ENCODE measurements around the gene PCED1B.
"Not testable (repeated sequence)": the region's sequence is repeated elsewhere in the genome, so short reads cannot be mapped to it uniquely, and the experiment has no call there.

Gene PCED1B

DNA sequence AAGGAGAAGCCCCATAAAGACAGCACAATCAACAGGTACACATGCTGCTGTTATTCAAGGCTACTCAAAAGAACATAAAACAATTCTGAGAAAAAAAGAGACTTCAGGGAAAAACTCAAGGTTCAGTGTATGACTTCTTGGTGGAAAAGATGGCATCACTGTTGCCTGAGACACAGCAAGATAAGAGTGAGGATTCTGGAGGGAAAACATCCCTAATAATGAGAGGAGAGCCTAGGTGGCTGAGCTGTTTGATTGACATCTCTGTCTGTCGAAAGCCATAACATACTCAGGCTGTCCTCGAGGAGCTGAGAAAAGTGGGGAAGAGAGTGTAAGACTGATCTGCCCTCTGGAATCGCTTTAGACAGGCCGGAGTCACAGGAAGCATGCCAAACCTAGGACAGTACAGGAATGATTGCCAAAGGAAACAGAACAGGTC, 193.8 kb downstream of the PCED1B start:
- in situ Hi-C loops (cut with HindIII; ENCODE audit: low pct_ligation_motif_present, low pct_unique_long_range_greater_than_20kb, low sequenced_read_pairs) = no loop called here
- no peak for DNase-seq

GRCh38 chr12:47274760-47275159, 195.3 kb downstream of the PCED1B start:
- in situ Hi-C loops (cut with HindIII; ENCODE audit: low pct_ligation_motif_present, low pct_unique_long_range_greater_than_20kb, low sequenced_read_pairs) = no loop called here

DNA sequence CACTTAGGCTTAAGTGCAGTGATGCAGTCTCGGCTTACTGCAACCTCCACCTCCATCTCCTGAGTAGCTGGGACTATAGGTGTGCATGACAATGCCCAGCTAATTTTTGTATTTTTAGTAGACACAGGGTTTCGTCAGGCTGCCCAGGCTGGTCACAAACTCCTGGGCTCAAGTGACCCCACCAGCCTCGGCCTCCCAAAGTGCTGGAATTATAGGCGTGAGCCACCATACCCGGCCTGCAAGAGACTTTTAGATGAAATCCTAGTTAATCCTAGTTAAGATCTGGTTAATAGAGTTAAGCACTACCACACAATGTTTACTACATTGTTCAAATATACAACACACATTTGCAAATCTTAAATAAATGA, 196.8 kb downstream of the PCED1B start:
- in situ Hi-C loops (cut with HindIII; ENCODE audit: low pct_ligation_motif_present, low pct_unique_long_range_greater_than_20kb, low sequenced_read_pairs) = no loop called here

More at GRCh38 chr12:47274760-47275159, 195.3 kb downstream of the PCED1B start:
- no peak for DNase-seq

DNA sequence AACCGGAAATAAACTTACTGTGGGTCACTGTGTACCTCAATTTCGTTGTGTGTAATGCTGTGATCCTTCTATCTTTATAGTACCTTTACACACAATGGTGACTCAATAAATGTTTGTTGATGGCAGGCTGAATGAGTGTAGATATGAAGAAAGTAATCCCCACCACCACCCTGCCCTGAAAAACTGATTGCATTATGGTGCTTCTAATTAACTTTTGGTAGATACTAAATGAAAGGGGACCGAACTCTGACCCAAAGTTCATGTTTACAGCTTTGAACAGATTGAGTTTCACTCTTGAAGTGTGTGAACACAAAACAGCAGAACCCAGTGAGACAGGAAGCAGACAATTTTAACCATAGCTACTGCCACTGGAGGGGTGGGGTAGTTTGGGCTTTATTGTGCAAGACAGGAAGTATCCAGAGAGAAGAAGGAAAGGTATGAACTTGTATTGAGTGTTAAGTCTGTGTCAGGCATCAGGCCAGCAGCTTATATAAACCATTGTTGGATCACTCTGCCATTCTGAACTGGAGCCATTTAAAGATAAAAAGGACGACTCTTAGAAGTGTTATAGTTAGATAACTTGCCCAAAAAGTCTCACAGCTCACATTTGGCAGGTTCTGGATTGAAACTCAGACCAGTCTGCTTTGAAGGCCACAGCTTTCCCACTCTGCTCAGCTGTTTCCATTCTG, 197.3 kb downstream of the PCED1B start:
- in situ Hi-C loops (cut with HindIII; ENCODE audit: low pct_ligation_motif_present, low pct_unique_long_range_greater_than_20kb, low sequenced_read_pairs) = no loop called here

More for the DNA sequence above, 196.8 kb downstream of the PCED1B start:
- no peak for DNase-seq

DNA sequence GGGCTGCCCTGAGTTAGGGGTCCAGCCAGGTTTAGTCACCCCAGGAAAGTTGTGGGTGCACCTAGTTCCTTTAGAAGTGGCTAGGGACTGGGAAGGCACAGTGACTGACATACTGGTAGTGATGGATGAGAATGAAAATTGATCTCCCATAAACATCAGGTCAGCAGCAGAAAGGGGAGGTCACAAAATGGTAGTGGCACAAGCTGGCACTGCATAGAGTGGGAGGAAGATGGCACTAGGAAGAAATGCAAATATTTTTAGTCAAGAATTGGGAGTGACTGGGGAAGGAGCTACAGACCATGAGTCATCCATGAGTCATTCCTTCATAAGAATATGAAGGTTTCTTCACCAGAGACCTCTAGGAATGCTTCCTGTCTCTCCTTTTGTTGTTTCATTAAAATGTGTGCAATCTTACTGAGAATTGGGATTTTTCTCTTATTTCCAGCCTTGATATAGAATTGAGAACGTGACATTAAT, 198.6 kb downstream of the PCED1B start:
- in situ Hi-C loops (cut with HindIII; ENCODE audit: low pct_ligation_motif_present, low pct_unique_long_range_greater_than_20kb, low sequenced_read_pairs) = no loop called here
- peak; percentile 93 for DNase-seq

More for the DNA sequence above, 197.3 kb downstream of the PCED1B start:
- peak; percentile 33 for DNase-seq

DNA sequence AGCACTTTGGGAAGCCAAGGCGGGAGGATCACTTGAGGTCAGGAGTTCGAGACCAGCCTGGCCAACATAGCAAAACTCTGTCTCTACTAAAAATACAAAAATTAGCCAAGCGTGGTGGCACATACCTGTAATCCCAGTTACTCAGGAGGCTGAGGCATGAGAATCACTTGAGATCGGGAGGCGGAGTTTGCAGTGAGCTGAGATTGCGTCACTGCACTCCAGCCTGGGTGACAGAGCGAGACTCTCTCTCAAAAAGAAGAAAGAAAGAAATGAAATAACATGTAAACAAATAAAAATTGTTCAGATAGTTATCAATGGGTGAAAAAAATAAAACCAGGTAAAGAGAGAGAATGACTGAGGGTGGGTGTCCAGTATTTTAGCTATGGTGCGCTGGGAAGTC, 200.3 kb downstream of the PCED1B start:
- DNase-seq; in situ Hi-C loops (cut with HindIII; ENCODE audit: low pct_ligation_motif_present, low pct_unique_long_range_greater_than_20kb, low sequenced_read_pairs): not testable (repeated sequence)

DNA sequence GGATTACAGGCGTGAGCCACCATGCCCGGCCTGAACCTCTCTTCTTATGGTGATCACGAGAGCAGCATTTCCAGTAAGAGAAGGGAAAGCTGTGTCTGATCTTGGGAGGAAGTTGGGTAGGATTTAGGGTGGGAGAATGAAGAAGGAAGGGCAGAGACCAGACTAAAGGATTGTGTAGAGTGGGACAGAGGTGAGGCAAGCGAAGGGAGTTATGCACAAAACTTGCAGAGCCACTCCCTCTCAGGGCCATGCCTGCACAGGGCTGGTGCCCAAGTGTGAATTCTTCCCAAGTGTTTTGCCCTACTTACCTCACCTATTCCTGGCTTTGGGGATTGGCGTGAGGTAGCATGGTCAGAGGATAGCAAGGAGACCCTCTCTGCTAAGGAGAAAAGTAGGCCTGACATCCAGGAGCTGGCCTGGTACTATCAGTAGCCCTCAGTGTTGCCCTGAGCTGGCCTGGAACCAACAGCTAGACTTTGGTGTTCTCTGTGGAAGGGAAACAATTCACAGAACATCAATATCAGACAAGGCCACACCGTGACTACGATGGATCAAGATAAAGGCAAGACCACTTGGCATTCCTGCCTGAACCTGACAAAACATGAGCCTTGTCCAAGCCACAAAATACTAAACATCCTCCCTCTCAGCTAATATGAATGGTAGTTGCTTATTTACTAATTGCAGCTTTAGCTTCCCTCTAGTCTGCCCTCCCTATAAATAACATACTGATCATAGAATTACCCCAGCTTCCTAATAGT, 201.3 kb downstream of the PCED1B start:
- no peak for DNase-seq
- in situ Hi-C loops (cut with HindIII; ENCODE audit: low pct_ligation_motif_present, low pct_unique_long_range_greater_than_20kb, low sequenced_read_pairs) = no loop called here

DNA sequence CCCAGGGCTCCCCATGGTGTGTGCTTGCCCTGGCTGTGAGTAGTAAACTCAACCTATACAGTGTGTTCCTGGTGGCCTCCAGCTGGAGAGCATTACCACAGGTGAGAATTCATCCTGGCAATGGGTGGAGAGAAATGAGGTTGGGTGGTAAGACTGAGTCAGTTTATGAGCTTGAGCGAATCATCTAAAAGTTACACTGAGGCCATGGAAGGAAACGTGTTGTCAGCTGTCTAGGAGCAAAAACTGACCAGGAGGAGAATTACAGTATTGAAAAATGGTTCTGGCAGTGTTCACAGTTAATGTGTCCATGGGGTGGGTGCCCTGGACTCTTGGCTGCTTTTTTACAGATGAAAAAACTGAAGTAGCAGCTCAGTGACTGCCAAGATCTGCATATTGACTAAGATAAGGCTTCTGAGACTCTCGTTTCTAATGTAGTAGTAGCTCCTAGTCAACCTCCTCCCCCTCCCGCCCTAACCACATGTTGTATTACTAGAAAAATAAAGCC, 202.3 kb downstream of the PCED1B start:
- DNase-seq = no peak
- in situ Hi-C loops (cut with HindIII; ENCODE audit: low pct_ligation_motif_present, low pct_unique_long_range_greater_than_20kb, low sequenced_read_pairs) = no loop called here

DNA sequence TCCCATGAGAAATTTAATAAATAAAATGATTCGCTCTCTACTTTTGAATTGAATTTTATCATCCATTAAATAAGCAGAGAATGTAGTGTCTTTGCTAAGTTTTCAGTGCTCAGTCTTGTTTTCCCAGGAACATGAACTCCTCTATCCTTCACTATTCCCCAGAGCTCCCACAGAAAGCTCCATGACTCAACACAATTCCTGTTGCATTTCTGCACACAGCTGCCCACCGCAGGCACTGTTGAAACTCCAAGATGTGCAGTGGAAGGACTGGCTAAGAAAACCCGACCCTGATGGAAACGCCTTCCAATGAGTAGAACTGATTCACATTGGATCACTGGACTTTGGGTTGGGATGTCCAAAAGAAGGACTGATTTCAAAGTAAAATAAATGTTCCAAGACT, 202.8 kb downstream of the PCED1B start:
- in situ Hi-C loops (cut with HindIII; ENCODE audit: low pct_ligation_motif_present, low pct_unique_long_range_greater_than_20kb, low sequenced_read_pairs) = no loop called here
- no peak for DNase-seq

Data from ACHN (cell line).